ENCODE measurements around the gene CDH7. TPM values are rescaled to one million over a fixed set of nuclear protein-coding genes. Genes with fewer than 3 reads are reported as not detected.
A peak's percentile ranks its signal among the peaks of the same experiment; 100 is the strongest.

Gene CDH7
- total RNA-seq, 1 donor from 2014 or later, result under 0.01 TPM

DNA sequence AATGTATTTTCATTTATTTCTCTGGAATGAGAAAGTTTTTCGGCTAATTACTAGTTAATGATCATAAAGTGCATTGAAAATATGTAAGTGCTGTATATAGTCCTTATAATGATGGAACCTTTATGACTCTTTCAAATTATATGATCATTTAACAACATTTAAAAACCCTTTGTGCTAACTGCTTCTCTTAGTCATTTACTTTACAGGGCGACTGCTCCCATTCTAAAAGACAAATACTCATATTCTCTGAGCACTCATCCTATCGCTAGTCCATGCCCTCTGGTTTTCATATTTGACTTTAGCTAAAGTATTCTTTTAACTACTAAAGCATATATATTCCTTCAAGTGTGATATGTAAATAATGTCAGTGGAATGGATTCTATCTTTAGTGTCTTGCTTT, 168.2 kb downstream of the CDH7 start:
- no peak for DNase-seq (ENCODE audit: low read depth in 2 of 2)

DNA sequence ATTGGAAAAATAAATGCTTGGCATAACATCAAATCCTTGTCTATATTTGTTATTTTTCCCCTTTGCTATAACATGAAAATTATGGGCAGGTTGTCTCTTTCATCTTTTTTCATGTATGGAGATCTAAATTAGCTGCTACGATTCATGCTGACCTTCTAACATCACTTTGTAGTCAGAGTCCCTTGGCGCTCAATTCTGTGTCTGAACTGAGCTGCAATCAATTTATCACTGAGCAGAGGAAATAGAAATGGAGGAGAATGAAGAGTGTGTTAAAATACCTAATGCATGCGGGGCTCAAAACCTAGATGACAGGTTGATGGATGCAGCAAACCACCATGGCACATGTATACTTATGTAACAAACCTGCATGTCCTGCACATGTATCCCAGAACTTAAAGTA, 168.9 kb downstream of the CDH7 start:
- DNase-seq (ENCODE audit: low read depth in 2 of 2), result no peak

DNA sequence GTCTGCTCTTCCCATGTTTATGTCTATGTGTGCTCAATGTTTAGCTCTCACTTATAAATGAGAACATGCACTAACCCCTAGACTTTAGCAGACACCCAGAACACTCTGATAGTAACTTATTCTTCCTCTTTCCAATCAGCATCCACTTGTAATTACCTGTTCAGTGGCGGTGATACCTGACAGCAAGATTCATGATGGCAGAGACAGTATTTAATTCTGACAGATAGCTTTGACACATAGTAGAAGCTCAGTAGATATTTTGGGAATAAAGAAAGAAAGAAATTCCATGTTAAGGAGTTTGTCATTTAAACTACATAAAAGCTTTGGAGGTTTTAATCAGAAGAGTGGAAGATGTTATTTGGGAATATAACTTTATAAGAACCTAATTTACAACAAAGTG, 171.3 kb downstream of the CDH7 start:
- DNase-seq (ENCODE audit: low read depth in 2 of 2), result no peak

DNA sequence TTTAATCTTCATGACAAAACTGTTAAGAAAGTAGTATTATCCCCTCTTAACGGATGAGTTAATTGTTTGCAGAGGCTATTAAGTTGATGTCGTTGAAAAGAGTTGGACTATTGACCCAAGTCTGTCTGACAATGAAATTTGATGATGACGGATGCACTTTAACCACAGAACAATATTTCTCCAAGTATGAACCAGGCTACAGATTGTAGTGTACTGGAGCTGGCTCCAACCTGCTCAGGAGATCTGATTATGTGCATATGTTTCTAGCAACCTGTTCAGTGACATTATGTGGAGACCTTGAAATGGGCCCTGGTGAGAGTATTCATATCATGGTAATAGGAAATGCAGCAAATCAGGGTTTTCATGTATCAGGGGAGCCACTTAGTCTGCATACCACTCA, 174.1 kb downstream of the CDH7 start:
- DNase-seq (ENCODE audit: low read depth in 2 of 2), result no peak

DNA sequence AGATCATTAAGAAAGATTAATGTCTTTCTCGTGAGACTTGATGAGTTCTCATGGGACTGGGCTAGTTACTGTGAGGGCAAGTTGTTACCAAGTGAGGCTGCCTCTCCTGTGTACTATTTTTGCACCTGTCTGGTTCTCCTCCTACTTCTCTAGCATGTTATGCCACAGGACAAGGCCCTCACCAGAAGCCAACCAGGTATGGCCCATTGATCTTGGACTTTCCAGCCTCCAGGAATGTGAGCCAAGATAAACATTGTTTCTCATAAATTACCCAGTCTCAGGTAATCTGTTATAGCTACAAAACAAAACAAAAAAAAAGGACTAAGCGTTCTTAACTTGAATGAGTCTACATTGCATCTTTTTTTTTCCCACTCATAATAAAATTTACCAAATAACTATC, 184.1 kb downstream of the CDH7 start:
- no peak for DNase-seq (ENCODE audit: low read depth in 2 of 2)

DNA sequence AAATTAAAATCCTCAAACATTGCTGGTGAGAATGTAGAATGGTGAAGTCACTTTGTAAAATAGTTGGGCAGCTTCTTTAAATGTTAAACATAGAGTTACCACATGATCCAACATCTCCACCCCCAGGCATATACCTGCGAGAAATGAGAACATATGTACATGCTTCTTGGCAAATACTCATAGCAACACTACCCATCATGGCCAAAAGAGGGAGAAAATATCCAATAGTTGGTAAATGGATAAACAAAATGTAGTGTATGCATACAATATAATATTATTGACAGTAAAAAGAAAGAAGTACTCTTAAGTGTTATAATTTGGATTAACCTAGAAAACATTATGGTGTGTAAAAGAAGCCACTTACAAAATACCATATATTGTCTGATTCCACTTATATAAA, 185.9 kb downstream of the CDH7 start:
- DNase-seq (ENCODE audit: low read depth in 2 of 2), result no peak

DNA sequence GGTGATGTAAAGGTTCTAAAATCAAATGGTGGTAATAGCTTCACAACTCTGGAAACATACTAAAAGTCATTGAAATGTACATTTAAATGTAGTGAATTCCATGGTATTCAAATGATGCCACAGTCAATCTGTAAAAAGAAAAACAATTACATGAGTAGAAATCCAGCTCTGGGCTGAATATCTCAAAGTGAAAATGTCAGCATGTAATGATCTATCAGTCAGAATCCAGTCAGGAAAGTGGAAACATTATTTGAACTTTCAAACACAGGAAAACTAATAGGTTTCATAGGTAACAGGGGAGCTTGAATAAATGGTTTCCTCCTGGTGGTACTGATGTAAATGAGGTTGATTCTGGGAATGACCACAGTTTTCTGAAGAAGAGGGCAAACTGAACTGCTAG, 186.4 kb downstream of the CDH7 start:
- DNase-seq (ENCODE audit: low read depth in 2 of 2), result no peak

DNA sequence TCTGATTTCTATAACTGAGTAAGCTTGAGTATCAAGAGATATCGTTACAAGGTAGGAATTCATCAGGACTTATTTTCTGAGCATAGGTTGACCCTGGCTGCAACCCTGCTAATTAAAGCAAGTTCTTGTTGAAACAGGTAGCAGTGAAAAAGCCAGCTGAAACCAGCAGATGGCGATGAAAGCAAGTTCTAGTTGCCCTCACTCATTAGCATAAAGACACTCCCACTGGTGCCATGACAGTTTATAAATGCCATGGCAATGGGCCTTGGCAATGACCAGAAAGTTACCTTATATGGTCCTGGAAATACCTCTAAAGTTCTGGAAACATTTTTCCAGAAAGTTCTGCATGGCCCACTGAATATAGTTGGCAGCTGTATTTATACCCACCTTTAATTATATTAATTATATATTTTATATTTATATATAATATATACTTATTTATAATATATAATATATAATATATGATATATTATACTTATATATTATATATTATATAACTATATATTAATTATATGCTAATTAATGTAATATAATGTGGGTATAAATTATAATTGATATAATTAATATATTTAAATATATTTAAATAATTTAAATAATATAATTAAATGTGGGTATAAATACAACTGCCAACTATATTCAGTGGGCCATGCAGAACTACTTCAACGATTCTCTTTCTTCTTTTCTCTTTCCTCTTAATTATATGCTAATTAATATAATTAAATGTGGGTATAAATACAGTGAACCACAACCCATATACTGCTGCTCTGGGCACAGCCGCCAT, 188.0 kb downstream of the CDH7 start:
- peak; percentile 0 to 40 for DNase-seq (ENCODE audit: low read depth in 2 of 2)

Data from lung microvascular endothelial cell (primary cell).